Cardiac fibroblast (primary cell): ENCODE data around the gene LIMD2.

Experiments
- DNase-seq, 2 donors: peaks; one replicate each; pipeline versions ENCODE4 v3.0.0 to v3.0.0-alpha.2; 2010; ENCODE audit warnings: low read depth in 2 of 2
- H3K4me3 ChIP-seq, 2 donors: replicated peaks in 1 of 2; 1 replicate in 1 of 2; 2 replicates in 1 of 2; pipeline ENCODE4 v1.5.1; 2011; ENCODE audit warnings: low read depth in 2 of 2, low read length in 2 of 2, mild to moderate bottlenecking in 2 of 2, moderate library complexity in 1 of 2
- TF ChIP-seq, protein P1 (sequence below): IDR thresholded peaks from one replicate; pipeline ENCODE4 v1.5.1; 2011; ENCODE audit warnings: low read depth, mild to moderate bottlenecking, low read length, inconsistent platforms

Gene LIMD2

DNA sequence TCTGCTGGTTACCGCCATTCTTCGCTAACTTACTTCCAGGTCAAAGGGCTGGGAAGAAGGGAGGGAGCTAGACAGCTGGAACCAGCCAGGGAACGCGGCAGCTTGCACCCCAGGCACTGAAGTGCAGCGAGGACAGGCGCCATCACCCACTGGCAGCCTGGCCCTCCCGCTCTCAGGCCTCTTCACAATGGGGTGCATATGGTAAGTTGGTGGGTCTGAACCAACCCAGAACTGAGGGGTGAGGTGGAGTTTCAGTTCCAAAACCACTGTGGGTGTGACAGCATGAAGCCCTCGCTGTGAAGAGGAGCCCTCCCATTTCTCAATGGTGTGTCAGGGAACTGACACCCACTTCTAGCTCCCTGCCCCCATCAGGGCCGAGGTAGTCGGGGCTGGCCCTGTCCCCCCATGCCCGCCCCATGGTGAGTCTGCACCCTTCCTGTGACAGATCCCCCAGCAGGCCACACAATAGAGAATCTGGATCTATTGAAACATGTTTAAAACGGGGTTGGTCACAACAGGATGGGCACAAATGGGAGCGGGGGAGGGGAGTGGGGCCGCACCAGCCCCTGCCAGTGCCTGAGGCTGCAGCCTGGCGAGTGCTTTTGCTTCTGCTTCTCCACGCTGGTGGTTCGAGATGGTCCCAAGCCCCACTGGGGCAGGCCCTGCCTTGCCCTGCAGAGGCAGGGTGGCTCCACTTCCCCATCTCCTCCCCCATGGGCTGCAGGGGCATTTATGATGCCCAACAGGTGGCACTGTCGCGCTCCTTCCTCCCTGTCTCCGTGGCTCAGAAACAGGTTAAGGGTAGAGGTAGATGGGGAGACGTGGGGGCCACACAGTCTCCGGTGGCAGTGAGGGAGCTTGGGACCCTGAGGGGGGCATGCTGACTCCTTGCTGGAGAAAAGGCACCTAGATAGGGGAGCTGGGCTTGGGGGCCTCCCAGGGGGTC, 2.3 kb downstream of the LIMD2 start:
- H3K4me3 ChIP-seq, result no peak overlapping the region
- TF ChIP-seq, protein P1, sequence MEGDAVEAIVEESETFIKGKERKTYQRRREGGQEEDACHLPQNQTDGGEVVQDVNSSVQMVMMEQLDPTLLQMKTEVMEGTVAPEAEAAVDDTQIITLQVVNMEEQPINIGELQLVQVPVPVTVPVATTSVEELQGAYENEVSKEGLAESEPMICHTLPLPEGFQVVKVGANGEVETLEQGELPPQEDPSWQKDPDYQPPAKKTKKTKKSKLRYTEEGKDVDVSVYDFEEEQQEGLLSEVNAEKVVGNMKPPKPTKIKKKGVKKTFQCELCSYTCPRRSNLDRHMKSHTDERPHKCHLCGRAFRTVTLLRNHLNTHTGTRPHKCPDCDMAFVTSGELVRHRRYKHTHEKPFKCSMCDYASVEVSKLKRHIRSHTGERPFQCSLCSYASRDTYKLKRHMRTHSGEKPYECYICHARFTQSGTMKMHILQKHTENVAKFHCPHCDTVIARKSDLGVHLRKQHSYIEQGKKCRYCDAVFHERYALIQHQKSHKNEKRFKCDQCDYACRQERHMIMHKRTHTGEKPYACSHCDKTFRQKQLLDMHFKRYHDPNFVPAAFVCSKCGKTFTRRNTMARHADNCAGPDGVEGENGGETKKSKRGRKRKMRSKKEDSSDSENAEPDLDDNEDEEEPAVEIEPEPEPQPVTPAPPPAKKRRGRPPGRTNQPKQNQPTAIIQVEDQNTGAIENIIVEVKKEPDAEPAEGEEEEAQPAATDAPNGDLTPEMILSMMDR, result peak; percentile 50
- peak; percentile 39 to 47 for DNase-seq

DNA sequence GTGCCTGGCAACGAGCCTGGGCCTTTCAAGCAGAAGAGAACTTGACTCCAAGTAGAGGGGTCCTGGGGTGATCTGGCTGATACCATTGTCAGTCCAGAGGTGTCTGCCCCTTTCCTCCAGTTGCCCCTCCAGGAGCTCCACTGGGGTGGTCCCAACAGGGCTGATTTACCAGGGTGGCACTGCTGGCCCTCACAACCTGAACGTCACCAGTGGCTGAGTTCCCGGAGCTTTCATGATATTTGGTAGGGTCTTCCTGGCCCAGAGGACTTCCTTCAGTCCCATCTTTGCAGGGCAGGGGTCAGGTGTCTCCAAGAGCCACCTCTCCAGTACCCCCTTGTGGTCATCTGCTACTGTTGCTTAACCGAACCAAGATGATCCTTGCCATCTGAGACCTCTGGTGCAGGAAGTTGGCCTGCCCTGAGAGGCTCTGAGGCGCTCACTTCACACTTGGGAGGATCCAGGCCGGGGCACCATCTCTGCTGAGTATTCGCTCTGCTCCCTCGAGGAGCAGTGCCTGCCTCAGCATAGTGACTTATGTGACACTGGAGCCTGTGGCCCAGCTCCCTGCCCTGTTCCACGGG, 3.5 kb downstream of the LIMD2 start:
- no peak overlapping the region for H3K4me3 ChIP-seq
- peak; percentile 51 to 55 for DNase-seq
- TF ChIP-seq, protein P1, result peak; percentile 42

DNA sequence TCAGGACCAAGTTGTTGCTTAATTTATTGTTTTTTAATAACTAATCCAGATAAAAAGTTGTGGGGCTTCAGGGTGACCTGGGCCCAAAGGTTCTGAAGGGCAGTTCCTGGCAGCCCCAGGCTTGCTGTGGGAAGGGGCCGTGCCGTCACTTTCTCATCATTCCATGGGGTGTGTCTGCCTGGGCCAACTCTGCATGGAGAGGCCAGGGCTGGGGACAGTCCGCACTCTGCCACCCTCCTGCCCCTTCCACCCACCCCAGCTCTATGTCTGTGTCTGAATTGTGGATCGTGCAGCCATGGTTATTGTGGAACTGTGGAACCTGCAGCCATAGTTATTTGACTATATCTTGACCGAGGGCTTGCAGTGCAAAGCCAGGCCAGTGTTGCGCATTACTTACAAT, 4.0 kb downstream of the LIMD2 start:
- no peak for DNase-seq
- no peak overlapping the region for H3K4me3 ChIP-seq
- TF ChIP-seq, protein P1, result no peak

DNA sequence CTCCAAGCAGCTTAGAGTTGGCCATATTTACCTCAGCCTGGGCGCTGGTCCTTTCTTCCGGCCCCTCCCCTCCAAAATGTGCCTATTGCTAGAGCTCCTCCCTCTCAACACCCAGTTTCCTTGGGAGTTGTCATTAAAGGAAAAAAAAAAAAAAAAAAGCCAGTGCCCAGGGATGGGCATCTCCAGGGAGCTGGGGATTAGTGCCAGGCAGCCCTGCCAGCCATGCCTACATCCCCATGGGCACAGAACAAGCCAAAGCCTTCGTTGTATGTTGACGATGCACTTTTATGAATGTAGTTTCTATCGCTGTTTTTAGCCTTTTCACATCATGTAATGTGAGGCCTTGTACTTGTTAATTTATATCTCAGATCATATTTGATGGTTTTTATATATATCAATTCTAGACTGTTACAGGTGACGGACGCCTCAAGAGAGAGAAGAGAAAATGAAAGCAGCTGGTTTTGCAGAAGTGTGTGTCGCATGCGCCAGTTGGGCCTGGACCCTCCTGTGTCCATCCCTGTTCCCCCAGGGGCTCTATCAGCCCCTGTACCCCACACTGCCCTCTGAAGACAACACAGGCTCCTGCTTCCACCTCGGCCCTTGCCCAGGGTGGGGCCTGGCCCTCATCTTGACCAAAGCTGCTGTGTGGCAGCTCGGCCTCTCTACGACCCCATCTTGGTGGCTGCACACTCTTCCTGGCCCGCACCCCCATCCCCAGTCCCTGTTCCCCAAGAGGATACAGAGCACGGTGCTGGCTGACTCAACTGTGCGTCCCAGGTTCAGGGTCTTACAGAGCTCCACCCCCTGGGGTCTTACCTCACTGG, 4.8 kb downstream of the LIMD2 start:
- TF ChIP-seq, protein P1, result no peak
- DNase-seq, result no peak
- H3K4me3 ChIP-seq, result no peak overlapping the region

DNA sequence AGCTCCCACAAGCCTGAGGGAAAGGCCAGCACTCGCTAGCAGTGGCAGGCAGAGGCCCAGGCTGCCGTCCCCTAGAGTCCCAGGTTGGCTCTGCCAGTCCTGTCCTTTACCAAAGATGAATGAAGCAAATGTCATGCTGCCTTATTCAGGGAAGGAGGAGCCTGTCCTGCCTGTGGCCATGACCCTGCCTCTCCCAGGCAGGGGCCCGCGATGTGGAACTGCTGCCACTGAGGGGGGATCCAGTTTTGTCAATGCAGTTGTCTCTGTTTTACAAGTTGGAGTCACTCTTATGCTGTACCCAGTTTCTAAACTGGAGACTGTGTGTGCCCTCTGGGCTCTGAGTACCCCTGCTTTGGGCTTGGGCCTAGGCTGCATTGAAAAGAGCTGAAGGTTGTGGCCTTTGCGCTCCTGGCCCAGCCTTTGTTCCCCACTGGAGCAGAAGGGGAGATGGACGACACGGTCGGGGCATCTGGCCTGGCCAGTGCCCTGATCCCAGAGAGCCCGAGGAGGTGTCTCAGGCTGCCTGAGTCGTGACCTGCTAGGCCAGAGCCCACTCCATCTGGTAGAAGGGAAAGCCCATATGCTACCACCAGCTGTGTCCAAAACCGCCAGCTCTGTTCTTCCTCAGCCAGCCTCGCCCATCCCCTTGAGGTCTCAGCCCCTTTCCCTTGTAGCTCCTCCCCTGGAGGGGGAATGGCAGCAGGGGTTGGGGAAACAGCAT, 5.5 kb downstream of the LIMD2 start:
- DNase-seq, result no peak
- TF ChIP-seq, protein P1, result no peak
- no peak overlapping the region for H3K4me3 ChIP-seq
